Activated effector memory CD4-positive, alpha-beta T cell treated with anti-CD3 and anti-CD28 coated beads, Interleukin-2, amount 50 U/mL, for 16 hours (primary cell): ENCODE data around the gene ZNF763.
"Not testable (repeated sequence)": the region's sequence is repeated elsewhere in the genome, so short reads cannot be mapped to it uniquely, and the experiment has no call there.

Experiments used
- DNase-seq: peaks from one replicate; pipeline ENCODE4 v3.0.0-alpha.2; 2020

The ZNF763 gene

DNA sequence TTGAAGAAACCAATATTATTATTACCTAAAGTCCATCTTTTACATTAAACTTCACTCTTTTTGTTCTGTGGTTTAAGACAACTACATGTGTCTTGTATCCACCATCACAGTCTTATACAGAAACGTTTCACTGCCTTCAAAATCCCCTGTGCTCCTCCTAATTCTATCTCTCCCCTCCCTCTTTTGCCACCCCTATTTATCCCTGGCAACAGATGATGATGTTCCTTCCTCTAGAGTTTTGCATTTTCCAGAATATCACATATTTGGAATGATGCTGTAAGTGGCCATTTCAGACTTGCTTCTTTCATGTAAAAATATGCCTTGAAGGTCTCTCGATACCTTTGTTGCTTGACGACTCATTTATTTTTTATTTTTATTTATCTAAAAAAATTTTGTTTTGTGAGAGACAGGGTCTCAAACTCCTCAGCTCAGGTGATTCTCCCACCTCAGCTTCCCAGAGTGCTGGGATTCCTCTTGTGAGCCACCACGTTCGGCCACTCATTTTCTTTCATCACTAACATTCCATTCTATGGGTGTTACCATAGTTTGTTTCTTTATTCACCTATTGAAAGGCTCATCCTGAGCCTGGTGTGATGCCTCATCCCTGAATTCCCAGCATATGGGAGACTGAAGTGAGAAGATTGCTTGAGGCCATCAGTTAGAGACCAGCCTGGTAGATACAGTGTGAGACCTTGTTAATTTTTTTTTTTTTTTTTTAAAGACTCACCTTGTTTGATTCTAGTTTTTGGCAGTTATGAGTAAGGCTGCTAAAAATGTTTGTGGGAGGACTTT lies 8.4 kb downstream of the ZNF763 start:
- no peak for DNase-seq

- no peak for DNase-seq
Measured at GRCh38 chr19:11978492-11979100, 13.8 kb downstream of the ZNF763 start.

- no peak for DNase-seq
Measured at GRCh38 chr19:11979527-11979926, 14.7 kb downstream of the ZNF763 start.

GRCh38 chr19:11982526-11982925 lies 17.7 kb downstream of the ZNF763 start:
- DNase-seq, result no peak

DNA sequence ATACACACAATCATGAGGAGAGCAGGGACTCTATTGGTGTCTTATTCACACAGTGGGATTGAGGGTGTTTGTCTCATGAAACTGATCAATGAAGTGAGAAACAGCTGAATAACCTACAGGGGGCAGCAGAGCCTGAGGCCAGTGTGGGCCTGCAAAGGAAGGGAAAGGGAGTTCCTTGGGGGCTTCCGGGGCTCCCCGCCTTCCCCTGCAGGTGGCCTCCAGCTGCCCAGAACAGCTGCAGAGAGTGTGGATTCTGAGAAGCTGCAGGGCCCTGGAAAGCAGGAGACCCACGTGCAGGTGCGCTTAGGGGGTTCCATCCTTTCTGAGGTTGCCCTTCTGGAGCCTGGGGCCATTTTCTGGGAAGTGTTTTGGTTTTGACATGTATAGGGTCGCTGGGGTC lies 20.1 kb downstream of the ZNF763 start:
- no peak for DNase-seq

GRCh38 chr19:11986754-11987153 lies 21.9 kb downstream of the ZNF763 start:
- no peak for DNase-seq

- peak; percentile 97 for DNase-seq
Measured at GRCh38 chr19:11987405-11988281, 22.8 kb downstream of the ZNF763 start.

GRCh38 chr19:11989112-11989456 lies 24.2 kb downstream of the ZNF763 start:
- no peak for DNase-seq

DNA sequence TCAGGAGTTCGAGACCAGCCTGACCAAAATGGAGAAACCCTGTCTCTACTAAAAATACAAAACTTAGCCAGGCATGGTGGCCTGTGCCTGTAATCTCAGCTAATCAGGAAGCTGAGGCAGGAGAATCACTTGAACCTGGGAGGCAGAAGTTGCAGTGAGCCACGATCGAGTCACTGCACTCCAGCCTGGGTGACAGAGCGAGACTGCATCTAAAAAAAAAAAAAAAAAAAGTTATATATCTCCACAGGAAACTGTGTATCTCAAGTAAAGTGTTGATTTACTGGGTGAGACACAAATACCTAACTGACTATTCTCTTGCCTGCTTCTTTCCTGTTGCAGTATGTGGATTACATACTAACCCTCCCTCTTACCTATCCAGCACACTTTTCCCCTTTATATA lies 27.1 kb downstream of the ZNF763 start:
- DNase-seq, result not testable (repeated sequence)

DNA sequence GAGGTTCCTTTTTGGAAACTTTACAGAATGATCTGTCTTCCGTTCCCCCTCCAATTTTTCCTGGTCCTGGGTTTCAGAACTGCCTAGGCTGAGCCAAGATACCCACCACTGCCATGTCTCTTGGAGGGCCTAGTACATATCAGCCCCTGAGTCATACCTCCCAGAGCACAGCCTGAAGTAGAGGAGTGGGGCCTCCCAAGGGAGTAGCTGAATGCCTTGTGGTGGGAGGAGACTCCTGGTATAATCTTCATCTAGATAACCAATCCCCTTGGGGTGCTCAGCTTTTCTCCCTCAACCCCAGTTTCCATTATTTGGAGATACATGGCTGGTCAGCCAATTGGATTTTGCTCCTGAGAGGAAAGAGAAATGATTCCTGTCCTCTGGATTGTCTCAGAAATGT lies 30.3 kb downstream of the ZNF763 start:
- no peak for DNase-seq

DNA sequence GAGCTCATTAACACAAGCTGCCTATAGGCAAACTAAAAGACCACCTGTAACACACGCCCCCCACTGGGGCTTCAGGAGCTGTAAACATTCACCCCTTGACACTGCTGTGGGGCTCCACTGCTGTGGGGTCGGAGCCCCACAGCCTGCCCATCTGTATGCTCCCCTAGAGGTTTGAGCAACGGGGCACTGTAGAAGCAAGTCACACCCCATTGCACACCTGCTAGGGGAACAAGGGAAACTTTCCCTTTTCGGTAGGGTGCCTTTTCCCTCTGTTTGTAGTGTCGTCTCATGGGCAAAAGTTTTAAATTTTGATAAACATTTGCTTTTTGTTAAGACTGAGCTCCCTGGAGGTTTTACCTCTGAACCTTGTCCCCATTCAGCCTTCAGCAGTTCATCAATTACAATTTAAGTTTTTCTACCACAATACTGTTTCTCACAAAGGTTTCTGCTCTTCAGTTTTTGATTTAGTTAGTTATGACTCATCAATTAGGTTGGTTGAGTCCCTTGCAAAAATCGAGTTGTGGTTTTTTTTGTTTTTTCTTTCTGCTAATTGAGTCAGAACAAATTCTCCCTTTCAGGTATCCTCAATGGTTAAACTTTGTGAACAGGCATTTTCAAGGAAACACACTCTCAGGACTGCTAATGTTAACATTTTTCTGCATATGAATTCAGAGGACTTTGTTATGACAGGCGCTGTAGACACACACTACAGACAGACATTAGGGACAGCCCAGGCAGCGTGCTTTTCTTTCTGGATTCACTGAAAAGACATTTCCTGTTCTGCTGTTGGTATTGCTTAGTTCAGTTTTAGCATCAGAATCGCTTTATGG lies 35.5 kb downstream of the ZNF763 start:
- DNase-seq, result no peak

GRCh38 chr19:12015015-12015752 lies 50.3 kb downstream of the ZNF763 start:
- DNase-seq, result no peak

DNA sequence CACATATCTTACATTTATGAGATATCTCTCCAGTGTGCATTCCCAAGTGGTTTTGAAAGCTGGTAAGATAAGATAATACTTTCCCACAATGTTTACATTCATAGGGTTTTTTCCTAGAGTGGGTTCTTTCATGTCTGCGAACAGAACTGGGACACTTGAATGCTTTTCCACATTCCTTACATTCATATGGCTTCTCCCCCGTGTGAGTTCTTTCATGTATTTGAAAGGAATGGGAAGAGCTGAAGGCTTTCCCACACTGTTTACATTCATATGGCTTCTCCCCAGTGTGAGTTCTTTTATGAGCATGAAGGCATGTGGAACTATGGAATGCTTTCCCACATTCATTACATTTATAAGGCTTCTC lies 50.9 kb downstream of the ZNF763 start:
- no peak for DNase-seq
